Measurements from ENCODE around the gene MED13.

- TF ChIP-seq, protein P1, sequence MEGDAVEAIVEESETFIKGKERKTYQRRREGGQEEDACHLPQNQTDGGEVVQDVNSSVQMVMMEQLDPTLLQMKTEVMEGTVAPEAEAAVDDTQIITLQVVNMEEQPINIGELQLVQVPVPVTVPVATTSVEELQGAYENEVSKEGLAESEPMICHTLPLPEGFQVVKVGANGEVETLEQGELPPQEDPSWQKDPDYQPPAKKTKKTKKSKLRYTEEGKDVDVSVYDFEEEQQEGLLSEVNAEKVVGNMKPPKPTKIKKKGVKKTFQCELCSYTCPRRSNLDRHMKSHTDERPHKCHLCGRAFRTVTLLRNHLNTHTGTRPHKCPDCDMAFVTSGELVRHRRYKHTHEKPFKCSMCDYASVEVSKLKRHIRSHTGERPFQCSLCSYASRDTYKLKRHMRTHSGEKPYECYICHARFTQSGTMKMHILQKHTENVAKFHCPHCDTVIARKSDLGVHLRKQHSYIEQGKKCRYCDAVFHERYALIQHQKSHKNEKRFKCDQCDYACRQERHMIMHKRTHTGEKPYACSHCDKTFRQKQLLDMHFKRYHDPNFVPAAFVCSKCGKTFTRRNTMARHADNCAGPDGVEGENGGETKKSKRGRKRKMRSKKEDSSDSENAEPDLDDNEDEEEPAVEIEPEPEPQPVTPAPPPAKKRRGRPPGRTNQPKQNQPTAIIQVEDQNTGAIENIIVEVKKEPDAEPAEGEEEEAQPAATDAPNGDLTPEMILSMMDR (IDR thresholded peaks at IDR 0.05), result no peak
- TF ChIP-seq POLR2A (IDR thresholded peaks at IDR 0.05) (no peak), POLR2AphosphoS5 (IDR thresholded peaks at IDR 0.05) (no peak)
These were observed 157.7 kb downstream of the MED13 start for GRCh38 chr17:61907361-61907760.

Data from stomach (tissue), 4 donors.